ENCODE data around the gene MAGI3. TPM values are rescaled to one million over a fixed set of nuclear protein-coding genes. Genes with fewer than 3 reads are reported as not detected.

The MAGI3 gene
- total and polyA plus RNA-seq, 2 of the 13 experiments (the other 11 are each of a cell fraction or from before 2014, with no cell fraction given) = 4.0 to 11.8 TPM

GRCh38 chr1:113388621-113389358, 1.5 kb upstream of the MAGI3 start (continued):
- TF ChIP-seq ZHX1 (CRISPR knock-in tag; IDR thresholded peaks at IDR 0.05; ENCODE audit: low read depth) (no peak), ZNF333 (CRISPR knock-in tag; IDR thresholded peaks at IDR 0.05; ENCODE audit: borderline replicate concordance) (no peak), HNF4A (CRISPR knock-in tag; IDR thresholded peaks at IDR 0.05) (peak; percentile 54), RERE (CRISPR knock-in tag; IDR thresholded peaks at IDR 0.05; ENCODE audit: low read depth) (no peak), FLYWCH1 (CRISPR knock-in tag; IDR thresholded peaks at IDR 0.05) (no peak), ZBTB10 (CRISPR knock-in tag; IDR thresholded peaks at IDR 0.05; ENCODE audit: borderline replicate concordance) (no peak), CBX5 (CRISPR knock-in tag; IDR thresholded peaks at IDR 0.05; ENCODE audit: borderline replicate concordance) (peak; percentile 52; the same call in 1 of the 2 replicates), CCDC6 (CRISPR knock-in tag; IDR thresholded peaks at IDR 0.05) (no peak), ZZZ3 (CRISPR knock-in tag; IDR thresholded peaks at IDR 0.05; ENCODE audit: borderline replicate concordance) (no peak), ZNF605 (CRISPR knock-in tag; IDR thresholded peaks at IDR 0.05) (no peak), FOXA1 (IDR thresholded peaks at IDR 0.05) (peak; percentile 63), FOXA1 (CRISPR knock-in tag; IDR thresholded peaks at IDR 0.05) (peak; percentile 97), HNRNPH1 (optimal IDR thresholded peaks at IDR 0.05; ENCODE audit: low read depth, low read length) (no peak), NAIF1 (CRISPR knock-in tag; IDR thresholded peaks at IDR 0.05; ENCODE audit: borderline replicate concordance) (no peak), ARID2 (CRISPR knock-in tag; IDR thresholded peaks at IDR 0.05; ENCODE audit: borderline replicate concordance) (no peak), ZNF264 (CRISPR knock-in tag; IDR thresholded peaks at IDR 0.05) (no peak)
- TF ChIP-seq, protein P1, sequence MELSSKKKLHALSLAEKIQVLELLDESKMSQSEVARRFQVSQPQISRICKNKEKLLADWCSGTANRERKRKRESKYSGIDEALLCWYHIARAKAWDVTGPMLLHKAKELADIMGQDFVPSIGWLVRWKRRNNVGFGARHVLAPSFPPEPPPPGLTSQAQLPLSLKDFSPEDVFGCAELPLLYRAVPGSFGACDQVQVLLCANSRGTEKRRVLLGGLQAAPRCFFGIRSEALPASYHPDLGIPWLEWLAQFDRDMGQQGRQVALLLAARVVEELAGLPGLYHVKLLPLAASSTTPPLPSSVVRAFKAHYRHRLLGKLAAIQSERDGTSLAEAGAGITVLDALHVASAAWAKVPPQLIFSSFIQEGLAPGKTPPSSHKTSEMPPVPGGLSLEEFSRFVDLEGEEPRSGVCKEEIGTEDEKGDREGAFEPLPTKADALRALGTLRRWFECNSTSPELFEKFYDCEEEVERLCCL (CRISPR knock-in tag; IDR thresholded peaks at IDR 0.05; ENCODE audit: borderline replicate concordance) = no peak
